GM21825 (cell line): ENCODE results near the gene C21orf58.

Source experiments
- ATAC-seq: cut with Tn5 transposase; IDR thresholded peaks from one replicate; pipeline ENCODE4 v1.9.1; 2021; ENCODE audit warnings: mild to moderate bottlenecking, moderate library complexity; ENCODE audit not compliant: unreplicated experiment

The C21orf58 gene

DNA sequence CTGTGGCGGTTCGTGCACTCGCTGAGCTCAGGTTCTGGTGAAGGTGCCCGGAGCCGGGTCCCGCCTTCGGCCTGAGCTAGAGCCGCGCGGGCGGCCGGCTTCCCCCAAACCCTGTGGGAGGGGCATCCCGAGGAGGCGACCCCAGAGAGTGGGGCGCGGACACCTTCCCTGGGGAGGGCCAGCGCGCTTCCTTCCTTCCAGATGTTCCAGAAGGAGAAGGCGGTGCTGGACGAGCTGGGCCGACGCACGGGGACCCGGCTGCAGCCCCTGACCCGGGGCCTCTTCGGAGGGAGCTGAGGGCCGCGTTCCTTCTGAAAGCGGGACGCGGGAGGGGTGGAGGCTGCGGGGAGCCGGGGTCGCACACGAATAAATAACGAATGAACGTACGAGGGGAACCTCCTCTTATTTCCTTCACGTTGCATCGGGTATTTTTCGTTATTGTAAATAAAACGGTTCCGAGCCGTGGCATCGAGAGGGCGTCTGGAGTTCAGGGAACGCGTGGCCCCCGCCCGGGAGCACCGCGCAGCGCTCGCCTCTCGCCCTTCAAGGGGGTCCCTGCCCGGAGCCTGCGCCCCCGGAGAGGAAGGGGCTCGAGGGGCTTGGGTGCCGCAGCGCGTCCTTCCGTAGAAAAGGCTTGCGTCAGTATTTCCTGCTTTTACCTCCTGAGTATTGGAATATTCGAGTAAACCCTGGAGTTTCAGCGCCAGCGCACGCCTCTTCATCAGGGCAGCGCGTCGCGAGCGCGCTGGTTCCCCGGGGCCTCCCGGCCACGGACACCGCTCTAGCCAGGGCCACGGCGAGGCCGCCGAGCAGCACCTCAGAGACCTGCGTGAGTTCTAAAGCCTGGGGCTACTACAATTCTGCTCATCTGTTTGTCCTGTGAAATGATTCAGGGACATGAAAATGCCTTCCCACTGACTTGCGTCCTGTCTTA lies 26.1 kb downstream of the C21orf58 start:
- no peak for ATAC-seq

DNA sequence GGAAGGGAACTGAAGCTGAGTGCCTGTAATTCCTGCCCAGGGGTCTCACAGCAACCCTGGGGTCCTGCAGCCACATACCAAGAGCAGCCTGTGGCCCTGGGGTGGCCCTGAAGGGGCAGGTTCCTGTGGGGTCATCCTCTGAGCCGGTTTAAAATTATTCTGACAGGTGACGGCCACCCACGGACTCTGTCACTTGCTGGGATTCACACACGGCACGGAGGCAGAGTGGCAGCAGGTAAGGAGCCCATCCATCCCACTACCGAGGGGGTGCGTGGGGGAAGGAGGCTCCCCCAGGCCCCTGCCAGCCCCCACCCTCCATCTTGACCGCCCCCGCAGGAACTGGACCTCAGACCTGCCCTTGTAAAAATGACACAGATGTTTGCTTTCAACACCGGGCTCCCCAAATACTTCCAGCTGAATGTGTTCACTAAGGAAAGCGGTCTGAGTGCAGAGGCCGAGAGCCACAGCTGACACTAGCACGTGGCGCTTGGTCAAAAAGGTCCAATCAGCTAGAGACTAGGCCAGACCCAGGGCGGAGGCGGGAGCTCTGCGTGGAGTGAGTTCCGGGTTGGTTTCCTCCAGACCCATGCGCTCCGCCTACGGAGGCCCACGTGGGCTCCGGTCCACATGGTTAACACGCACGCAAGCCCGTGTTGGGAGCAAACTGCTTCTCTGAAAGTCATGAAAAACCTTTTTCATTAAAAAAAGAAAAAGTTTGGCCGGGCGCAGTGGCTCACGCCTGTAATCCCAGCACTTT lies 27.5 kb downstream of the C21orf58 start:
- no peak for ATAC-seq

DNA sequence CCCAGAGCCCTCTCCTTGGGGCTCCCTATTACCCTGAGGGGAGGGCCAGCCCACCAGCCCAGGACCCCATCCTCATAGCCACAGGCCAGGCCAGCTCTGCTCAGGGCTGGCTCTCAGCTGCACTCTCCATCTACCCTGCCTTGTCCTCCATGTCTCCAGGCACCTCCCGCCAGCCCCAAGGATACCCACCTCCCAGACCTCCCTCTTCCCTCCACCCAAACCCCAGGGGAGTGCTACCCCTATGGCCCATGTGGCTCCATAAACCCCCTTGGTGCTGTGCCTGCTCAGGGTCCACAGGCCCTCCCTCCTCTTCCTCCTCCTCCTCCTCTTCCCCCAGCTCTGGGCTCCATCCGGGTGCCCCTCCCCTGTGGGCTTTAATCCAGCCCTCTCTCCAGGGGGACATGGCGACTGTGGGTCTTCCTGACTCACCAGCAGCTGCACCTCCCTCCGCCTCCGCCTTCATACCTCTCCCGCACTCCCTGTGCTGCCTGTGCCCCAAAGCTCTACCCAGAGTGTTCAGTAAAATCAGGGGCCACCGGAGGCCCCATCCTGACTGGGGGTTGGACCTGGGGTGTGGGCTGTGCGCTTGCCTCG lies 28.4 kb downstream of the C21orf58 start:
- ATAC-seq, result no peak

DNA sequence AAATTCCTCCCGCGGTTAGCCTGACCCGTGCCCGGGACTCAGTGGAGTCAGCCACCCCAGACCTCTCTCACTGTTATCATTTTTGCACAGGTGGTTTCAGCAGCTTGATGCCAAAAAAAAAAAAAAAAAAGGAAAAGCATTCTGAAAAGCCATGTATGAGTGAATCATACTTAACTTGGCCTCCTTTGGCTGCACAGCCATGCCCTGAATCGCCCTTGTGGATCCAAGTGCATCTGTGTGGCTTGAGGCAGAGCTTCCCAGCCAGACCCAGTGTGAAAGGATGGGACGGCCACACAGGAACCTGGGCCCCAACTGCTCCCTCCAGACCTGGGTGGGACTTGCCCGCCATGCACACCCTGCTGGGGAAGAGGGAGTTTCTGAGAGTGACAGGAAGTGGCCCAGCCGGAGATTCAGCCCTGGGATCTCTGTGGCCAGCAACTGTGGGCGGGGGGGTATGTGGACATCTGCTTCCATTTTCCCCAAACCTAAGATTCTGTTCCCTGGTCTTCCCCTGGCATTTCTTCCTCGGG lies 29.0 kb downstream of the C21orf58 start:
- ATAC-seq, result no peak

DNA sequence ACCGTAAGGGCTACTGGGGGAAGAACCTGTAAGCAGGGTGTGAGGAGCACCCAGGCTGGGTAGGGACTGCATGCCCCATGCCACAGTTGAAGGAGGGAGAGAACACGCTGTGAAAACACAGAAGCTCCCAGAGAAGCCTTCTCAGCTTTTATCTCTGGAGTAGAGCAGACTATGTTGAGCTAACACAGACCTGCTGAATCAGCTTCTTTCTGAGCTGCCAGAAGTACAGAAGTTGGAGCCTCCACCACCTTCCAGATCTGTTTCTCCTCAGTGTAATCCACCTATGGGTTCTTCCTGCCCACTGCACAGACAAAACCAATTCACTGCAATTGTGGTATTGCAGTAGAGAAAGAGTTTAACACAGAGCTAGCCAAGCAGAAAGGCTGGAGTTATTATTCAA lies 32.1 kb downstream of the C21orf58 start:
- ATAC-seq, result no peak

DNA sequence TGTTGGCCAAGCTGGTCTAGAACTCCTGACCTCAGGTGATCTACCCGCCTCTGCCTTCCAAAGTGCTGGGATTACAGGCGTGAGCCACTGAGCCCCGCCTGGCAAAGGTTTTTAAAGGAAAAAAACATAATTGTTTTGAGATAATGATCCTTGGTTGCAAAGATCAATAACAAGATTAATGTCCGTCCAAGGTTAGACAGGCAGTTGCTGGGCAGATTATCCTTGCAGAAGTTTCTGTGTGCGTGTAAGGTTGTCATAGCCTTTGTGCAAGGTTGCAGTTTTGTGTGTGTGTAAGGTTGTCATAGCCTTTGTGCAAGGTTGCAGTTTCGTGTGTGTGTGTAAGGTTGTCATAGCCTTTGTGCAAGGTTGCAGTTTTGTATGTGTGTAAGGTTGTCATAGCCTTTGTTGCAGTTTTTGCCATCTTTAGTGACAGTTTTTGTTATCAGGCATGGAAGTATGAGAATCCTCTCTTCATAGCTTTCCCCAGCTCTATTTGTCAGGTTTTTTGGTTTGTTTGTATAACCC lies 34.0 kb downstream of the C21orf58 start:
- ATAC-seq, result no peak

DNA sequence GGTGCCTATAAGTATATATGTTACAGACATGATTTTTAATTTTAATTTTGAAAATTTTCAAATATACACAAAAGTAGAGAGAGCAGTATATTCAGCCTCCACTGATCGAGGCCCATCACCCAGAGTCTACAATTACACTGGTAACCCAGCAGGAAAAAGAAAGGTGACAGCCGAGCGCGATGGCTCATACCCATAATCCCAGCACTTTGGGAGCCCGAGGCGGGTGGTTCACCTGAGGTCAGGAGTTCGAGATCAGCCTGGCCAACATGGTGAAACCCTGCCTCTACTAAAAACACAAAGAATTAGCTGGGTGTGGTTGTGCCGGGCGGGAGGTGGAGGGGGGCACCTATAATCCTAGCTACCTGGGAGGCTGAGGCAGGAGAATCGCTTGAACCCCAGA lies 36.1 kb downstream of the C21orf58 start:
- no peak for ATAC-seq

DNA sequence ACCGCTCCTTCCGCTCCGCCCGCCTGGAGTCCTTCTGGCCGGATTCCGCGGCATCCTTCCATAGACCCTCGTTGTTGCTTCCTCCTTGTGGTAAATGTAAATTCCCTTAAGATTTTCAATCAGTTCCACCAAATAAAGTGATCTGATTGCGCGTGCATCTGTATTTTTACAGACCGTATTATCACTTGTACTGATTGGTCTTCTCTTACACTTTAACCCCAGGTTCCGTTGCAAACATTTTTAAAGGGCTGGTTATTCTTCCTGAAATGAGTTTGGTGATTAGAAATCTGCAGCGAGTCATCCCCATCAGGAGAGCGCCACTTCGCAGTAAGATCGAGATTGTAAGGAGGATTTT lies 37.0 kb downstream of the C21orf58 start:
- no peak for ATAC-seq

DNA sequence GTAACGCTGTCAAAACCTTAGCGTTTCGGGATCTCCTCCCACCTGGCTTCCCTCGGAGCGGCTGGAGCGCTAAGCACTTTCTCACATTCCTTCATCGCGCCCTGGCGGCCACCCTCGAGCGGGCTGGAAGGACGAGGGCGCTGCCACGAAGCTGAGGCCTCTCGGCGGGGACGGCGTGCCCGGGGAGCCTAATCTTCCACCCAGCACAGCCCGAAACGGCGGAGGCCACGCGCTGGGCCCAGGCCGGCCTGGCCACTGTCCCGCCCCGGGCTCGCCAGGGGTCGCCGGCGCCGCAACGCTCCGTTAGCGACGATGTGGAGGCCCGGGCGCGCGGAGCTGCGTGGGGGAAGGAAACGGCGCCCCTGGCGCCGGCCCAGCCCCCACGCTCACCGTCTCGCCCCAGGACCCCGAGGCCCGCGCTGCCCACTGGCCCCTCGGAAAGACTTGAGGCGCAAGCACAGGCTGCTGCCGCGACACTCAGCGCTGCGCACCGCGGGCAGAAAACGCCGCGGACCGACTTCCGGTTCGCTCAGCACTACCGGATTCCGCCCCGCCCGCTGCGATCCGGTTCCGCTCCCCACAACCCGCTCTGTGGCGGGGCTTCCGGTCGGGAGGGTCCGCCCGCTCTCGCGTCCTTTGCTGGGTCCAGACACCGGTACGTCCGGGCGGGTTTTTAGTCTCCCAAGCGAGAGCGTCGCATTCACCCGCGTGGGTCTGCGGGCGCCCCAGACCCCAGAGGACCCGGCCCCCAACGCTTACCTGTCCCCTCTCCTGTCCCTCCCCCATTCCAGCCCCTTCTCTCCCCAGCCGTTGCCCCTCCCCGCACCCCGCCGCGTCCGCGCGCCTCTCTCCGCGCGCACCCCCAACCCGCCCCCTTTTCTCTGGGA lies 37.7 kb downstream of the C21orf58 start, which contains the start of gene YBEY:
Gene YBEY (plus strand): TSS at position 582 of the 887 bp plus-strand sequence. CDS start 572 bp downstream, outside the sequence.
- peak; percentile 87 for ATAC-seq

DNA sequence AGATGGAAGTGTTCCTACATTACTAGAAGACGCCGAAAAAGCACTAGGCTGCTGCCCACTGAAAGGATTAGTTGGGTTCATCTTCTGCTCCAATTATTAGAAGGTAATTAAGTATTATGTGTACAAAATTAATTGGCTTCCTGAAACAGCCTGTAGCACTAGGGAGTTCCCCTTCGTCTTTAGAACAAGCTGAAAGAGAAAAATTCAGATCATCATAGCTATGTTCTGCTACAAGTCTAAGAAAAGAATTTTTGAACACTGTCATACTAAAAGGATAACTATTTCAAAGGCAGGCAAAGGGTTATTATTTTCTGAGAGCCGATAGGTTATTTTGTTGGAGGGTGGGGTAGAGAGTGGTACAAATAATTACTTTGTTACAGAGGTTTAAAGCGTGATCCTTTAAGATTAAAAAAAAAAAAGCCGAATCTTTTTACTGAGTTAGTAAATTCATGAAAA lies 38.4 kb downstream of the C21orf58 start, which contains the start of gene MCM3AP:
Gene MCM3AP (minus strand): TSS at position 406 of the 456 bp plus-strand sequence. CDS start 325 bp downstream, at position 81.
- no peak for ATAC-seq

DNA sequence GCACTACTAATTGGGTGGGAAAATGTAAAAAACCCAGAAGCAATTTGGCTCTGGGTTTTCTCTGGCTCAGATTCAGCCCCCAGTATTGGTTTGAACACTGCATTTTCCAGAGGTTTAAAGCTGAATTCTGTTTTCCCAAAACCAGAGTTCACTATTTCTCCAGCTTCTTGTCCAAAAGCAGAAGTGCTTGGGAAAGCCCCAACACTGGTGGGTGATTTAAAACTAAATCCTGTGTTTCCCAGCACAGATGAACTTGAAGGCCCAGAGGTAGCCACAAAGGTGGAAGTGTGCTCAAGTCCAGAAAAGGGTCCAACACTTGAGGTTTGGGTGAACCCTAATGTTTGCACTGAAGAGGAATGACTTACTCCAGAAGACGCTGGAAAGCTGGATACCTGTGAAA lies 38.9 kb downstream of the C21orf58 start:
- ATAC-seq, result no peak

DNA sequence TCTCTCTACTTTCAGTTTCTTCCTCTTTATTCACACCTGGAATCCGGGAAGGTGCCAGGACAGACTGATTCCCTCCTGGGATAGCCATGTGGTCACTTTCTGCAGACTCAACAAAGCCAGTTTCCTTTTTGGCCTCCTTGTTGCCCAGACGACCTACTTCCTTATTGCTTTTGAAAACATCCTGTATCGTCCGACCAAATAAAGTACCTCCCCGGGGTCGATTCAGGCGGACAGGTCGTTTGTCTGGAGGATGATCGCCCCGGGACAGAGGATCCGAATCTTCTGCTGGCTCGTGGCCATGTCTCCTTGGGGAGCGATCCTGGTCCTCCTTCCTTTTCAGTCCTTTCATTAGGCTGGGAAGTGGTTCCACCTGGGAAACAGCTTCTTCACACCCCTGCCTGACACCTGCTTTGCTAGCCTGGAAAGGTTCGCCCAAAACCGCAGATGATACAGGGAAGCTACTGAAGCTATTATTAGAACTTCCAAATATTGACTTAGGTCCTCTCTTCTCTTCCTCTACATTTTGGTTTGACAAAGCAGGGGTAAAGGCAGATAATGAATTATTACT lies 39.5 kb downstream of the C21orf58 start:
- no peak for ATAC-seq

DNA sequence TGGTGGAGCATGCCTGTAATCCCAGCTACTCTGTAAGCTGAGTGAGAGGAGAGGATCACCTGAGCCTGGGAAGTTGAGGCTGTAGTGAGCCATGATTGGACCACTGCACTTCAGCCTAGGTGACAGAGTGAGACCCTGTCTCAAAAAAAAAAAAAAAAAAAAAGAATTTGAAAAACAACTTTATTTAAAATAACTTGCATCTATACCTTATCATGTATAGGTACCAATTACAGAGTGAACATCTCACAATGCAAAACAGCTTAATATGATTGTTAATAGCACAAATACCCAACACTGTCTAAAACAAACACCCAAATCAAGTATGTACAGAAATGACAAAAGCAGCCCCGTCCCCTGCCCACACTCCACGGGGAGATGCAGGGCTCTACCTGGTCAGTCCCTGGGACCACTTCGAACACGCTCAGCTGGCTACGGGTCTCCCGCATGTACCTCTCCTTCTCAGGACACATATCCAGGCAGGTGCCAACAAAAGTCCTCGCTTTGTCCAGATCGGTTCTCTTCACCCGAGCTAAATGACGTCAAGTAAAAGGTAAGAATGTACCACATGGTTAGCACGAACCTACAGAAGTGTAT lies 48.8 kb downstream of the C21orf58 start:
- no peak for ATAC-seq

DNA sequence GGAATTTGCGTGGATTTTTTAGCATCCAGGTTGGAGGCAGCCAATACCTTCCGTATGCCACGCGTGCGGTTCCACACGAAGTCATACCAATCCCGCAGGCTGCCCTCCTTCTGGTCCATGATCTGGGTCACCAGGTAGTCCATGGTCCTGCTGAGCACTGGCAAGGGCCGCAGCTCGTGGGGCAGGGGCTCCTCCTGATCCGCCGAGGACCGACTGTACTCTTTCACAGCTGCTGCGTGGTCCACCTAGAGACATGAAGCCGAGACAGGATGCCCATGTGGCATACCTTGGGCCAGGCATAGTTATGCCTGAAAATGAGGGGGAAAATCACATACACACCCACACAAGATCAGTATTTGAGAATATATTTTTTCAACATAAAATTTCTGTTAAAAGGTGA lies 50.3 kb downstream of the C21orf58 start:
- no peak for ATAC-seq

DNA sequence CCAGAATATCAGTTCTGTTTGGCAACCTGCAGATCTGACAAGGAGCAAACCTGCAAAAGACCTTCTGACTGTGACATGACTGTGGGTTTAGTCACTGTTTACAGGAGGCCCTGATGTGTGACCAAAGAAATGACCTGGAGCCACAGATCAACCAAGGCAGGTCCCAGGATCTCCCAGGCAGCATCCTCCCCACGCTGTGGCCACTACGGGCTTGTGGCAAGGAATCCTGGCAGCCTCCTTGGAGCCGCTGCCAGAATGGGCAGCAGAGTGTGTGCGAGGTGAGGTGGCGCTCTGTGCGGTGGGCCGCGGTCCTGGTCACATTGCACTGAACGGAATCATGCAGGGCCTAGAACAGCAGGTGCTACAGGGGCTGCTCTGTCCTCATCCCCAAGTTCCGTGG lies 54.2 kb downstream of the C21orf58 start:
- no peak for ATAC-seq

DNA sequence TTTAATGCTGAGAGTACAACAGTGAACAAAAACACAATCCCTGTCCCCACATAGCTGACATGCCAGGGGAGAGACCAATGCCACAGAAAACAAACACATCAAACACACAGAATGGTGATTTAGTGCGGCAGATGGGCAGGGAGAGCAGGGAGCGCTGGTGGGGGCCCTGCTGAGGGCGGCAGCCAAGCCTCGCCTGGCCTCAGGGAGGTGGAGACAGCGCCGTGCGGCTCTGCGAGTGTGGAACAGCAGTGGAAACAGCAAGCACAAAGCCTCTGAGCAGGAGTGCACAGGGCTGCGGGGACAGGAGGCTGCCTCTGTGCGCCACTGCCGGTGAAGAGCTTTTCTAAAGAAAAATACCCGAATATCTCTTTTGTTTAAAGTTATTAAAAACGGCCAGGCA lies 55.3 kb downstream of the C21orf58 start:
- no peak for ATAC-seq

DNA sequence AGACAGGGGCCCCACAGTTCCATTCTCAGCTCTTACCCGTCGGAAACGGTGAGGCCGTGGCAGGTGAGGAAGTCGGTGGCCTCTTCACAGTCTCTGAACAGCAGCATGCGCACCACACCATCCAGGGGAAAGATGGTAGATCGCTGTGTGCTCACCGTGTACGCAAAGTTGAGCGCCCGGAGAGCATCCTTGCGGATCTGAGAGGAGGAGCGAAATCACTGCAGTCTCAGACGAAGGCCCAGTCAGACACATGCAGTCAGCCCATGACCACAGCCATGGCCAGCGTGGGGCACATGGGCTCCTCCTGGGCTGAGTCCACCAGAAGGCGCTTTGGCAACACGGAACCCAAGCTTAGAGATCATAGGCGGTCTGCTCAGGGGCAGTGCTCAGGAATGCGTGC lies 56.7 kb downstream of the C21orf58 start:
- ATAC-seq, result no peak

DNA sequence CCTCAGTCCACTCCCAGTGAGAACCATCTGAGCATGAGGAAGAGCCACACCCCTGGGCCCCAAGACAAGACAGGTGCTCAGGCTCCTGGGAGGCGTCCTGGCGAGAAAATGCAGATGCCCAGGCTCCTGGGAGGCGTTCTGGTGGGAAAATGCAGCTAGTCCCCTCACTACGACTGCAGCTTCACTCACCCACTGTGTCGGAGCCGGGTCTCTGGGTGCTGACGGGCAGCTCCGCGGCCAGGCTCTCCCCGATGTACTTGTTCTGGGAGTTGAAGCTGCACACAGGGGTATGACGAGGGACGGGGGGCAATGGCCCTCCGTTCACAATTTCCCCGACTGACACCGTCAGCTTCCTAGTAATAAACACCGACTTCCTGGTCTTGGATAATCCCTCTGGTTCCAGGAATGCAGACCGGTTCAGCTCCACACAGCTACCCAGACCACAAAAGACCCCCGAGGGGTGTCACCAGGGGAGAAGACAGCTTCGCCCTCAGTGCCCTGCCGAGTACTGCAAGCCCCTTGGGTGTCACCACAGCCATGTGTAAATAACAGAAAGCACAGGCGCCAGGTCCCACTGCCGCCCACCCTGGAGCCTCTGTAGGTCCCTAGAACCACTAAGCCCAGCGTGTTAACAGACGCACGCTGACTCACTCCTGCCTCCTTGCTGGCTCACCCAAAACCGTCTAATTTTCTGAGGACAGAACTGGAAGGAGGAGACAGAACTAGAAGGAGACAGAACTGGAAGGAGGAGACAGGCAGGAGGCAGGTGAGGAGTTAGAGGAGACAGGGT lies 57.7 kb downstream of the C21orf58 start:
- ATAC-seq, result no peak
